Breast epithelium (tissue), 4 donors: ENCODE data around the gene GNAQ. TPM values are rescaled to one million over a fixed set of nuclear protein-coding genes. Genes with fewer than 3 reads are reported as not detected.
A peak's percentile ranks its signal among the peaks of the same experiment; 100 is the strongest.

Experiments
- DNase-seq, 2 donors: peaks; one replicate each; pipeline ENCODE4 v3.0.0-alpha.2; 2019; ENCODE audit warnings: low spot score in 2 of 2
- H3K27ac ChIP-seq, 2 donors: fragments of 200-600 bp; sonication (generic) in 1 of 2; one replicate each; pipeline ENCODE4 v1.5.1; 2016 to 2019; ENCODE audit warnings: mild to moderate bottlenecking in 1 of 2
- H3K27me3 ChIP-seq, 2 donors: fragments of 200-600 bp; sonication (generic) in 1 of 2; one replicate each; pipeline versions ENCODE4 v1.5.1 to v1.6.0; 2017 to 2019; ENCODE audit warnings: control low read depth in 1 of 2, mild to moderate bottlenecking in 1 of 2
- H3K36me3 ChIP-seq: fragments of 200-600 bp; one replicate; pipeline ENCODE4 v1.5.1; 2019
- H3K4me1 ChIP-seq, 2 donors: fragments of 200-600 bp; sonication (generic); one replicate each; pipeline ENCODE4 v1.5.1; 2016 to 2019; ENCODE audit warnings: control low read depth in 1 of 2
- H3K4me3 ChIP-seq, 3 donors: fragments of 200-600 bp; sonication (generic); 1 replicate in 2 of 3; 2 replicates in 1 of 3; pipeline ENCODE4 v1.5.1; 2016 to 2019; ENCODE audit warnings: mild to moderate bottlenecking in 3 of 3, moderate library complexity in 2 of 3
- H3K9me3 ChIP-seq, 2 donors: fragments of 200-600 bp; sonication (generic) in 1 of 2; one replicate each; pipeline ENCODE4 v1.5.1; 2016 to 2019; ENCODE audit warnings: control low read depth in 1 of 2
- POLR2A ChIP-seq: fragments of 450-650 bp; IDR thresholded peaks from one replicate; pipeline ENCODE4 v1.6.1; 2016; ENCODE audit warnings: antibody characterized with exemption, mild to moderate bottlenecking, moderate library complexity
- POLR2AphosphoS5 ChIP-seq, 3 donors: sonication (generic); formaldehyde crosslinking; IDR thresholded peaks; one replicate each; pipeline ENCODE4 v1.6.1; 2017; ENCODE audit warnings: antibody characterized with exemption in 3 of 3
- intact Hi-C: fragments of 100-400 bp; cut with DNase I; formaldehyde crosslinking; loops from one replicate; pipeline ENCODE4 v1.15.1; 2023; ENCODE audit warnings: low total_unique reads
- total RNA-seq, 3 donors: library from RNA; depleted of rRNA; stranded (reverse); fragments of >200 nt; gene quantifications; one replicate each; pipeline ENCODE4 v1.1.0, GENCODE V29; 2016
- TF ChIP-seq, protein P1 (sequence below), 3 donors: fragments of 450-650 bp; IDR thresholded peaks; one replicate each; pipeline ENCODE4 v1.5.1; 2016 to 2017; ENCODE audit warnings: antibody characterized with exemption in 3 of 3, mild to moderate bottlenecking in 3 of 3, moderate library complexity in 3 of 3

The GNAQ gene
- total RNA-seq, 3 donors from 2014 or later, result 39.0 to 49.3 (median 47.2) TPM

DNA sequence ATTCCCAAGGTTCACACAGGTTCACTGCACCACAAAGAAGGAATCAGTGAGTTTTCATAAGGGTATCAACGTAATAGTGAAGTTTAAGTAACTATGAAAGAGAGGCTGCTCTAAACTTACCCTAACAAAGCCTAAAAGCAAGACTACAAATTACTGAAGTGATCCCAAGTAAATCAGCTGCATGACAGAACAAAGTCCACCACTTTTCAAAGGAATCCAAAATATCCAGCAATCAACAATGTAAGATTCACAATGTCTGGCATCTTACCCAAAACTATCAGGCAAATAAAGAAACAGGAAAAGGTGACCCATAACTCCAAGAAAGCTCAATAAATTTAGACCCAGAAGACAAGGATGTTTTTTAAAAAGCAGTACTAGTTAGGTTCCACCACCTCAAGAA is 70.1 kb downstream of the GNAQ start:
- H3K4me1 ChIP-seq, result peaks cover 0 to 4% of the 10 kb centered on the region in 2 donors
- no peak overlapping the region for H3K4me3 ChIP-seq
- no peaks in the 10 kb centered on the region for H3K9me3 ChIP-seq
- TF ChIP-seq, protein P1, sequence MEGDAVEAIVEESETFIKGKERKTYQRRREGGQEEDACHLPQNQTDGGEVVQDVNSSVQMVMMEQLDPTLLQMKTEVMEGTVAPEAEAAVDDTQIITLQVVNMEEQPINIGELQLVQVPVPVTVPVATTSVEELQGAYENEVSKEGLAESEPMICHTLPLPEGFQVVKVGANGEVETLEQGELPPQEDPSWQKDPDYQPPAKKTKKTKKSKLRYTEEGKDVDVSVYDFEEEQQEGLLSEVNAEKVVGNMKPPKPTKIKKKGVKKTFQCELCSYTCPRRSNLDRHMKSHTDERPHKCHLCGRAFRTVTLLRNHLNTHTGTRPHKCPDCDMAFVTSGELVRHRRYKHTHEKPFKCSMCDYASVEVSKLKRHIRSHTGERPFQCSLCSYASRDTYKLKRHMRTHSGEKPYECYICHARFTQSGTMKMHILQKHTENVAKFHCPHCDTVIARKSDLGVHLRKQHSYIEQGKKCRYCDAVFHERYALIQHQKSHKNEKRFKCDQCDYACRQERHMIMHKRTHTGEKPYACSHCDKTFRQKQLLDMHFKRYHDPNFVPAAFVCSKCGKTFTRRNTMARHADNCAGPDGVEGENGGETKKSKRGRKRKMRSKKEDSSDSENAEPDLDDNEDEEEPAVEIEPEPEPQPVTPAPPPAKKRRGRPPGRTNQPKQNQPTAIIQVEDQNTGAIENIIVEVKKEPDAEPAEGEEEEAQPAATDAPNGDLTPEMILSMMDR (IDR thresholded peaks at IDR 0.05), result no peak
- TF ChIP-seq POLR2A (no peak), POLR2AphosphoS5 (IDR thresholded peaks at IDR 0.05) (no peak)
- no peak for DNase-seq
- peak overlapping the region; percentile 48 to 61 for H3K27ac ChIP-seq
- intact Hi-C loops, result no loop called here
- H3K36me3 ChIP-seq, result no peaks in the 10 kb centered on the region
- H3K27me3 ChIP-seq, result no peaks in the 10 kb centered on the region

DNA sequence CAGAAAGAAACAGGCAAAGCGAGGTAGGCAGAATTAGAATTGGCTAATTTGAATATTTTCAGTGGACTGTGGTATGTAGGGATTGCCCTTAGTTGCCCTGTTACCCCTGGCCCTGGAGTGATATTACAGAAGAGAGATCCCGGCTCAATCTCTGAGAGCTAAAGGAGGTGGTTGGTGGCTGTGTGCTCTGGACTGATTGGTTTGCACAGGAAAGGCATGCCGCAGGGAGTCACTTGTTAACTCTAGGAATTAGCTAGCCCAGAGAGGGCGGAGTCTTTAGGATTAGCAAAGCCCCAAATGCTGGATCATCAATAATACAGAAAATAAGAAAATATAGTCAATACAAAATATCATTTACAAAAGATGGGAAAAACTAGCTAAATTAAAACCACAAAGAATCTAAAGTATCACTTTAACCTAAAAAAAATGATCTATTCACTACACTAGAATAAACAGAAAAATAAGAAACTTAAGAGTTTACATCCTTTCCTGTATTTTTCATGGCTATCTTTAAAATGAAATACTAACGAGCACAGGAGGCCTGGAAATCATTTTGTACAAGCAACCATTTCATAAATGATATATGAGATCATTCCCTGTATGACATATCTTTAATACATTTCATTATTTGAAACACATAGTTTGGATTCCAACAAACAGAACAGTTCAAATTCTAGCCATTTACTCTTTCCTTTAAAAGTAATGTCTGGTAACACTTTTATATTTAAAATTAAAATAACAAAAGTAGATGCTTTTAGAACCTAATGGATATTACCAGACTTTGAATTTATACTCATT is 71.1 kb downstream of the GNAQ start:
- H3K4me3 ChIP-seq, result no peak overlapping the region
- intact Hi-C loops, result no loop called here
- peak overlapping the region; percentile 40 to 61 for H3K27ac ChIP-seq

DNA sequence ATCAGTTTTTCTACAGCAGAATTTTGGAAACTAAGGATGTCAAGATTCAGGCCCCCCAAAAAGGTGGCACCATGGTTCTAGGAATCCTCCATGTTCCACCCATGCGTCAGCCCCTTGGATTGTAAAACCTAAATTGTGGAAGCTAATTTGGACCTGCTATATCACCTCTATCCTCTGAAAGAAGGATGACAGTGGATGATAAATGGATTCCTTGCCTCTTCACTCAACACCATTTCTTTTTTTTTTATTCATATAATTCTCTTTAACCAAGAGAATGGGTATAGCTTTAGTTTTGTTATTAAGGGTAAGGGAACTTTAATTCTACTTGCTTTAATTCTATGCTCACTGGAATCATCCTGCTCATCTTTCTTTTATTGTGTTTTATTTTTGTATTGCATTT is 71.8 kb downstream of the GNAQ start:
- Histone ChIP-seq H3K36me3 (no peaks in the 10 kb centered on the region), H3K9me3 (no peaks in the 10 kb centered on the region), H3K4me3 (no peak overlapping the region), H3K4me1 (peaks cover 0 to 4% of the 10 kb centered on the region in 2 donors), H3K27ac (peak overlapping the region in 1 of 2 donors; percentile 61), H3K27me3 (no peaks in the 10 kb centered on the region)
- no peak for TF ChIP-seq POLR2AphosphoS5 (IDR thresholded peaks at IDR 0.05)
- TF ChIP-seq POLR2A, result no peak
- TF ChIP-seq, protein P1 (IDR thresholded peaks at IDR 0.05), result no peak
- intact Hi-C loops, result no loop called here
- DNase-seq, result no peak

More for the DNA sequence above, 71.1 kb downstream of the GNAQ start:
- Histone ChIP-seq H3K4me1 (peaks cover 0 to 4% of the 10 kb centered on the region in 2 donors), H3K27me3 (no peaks in the 10 kb centered on the region), H3K36me3 (no peaks in the 10 kb centered on the region), H3K9me3 (no peaks in the 10 kb centered on the region)
- TF ChIP-seq, protein P1 (IDR thresholded peaks at IDR 0.05), result no peak
- TF ChIP-seq POLR2AphosphoS5 (IDR thresholded peaks at IDR 0.05), result no peak
- TF ChIP-seq POLR2A, result no peak
- no peak for DNase-seq

DNA sequence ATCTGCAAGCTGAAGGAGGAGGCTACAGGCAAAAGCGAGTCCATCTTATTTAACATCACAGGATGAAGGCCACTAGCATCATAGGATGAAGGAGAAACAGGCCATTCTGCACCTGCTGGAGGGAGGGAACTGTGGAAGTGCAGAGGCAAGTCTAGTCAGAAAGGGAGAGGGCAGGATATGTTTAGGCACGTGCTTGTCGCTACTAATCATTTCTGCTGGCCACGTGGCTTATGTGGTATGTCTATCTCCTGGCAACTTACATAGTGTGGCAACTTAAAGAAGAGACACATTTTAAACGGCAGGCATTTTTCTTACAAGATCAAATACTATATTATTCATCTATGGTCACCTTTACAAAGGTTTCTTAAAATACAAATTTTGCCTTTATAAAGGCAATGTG is 74.0 kb downstream of the GNAQ start:
- TF ChIP-seq POLR2AphosphoS5 (IDR thresholded peaks at IDR 0.05), result no peak
- no peak for TF ChIP-seq POLR2A
- TF ChIP-seq, protein P1 (IDR thresholded peaks at IDR 0.05), result no peak
- Histone ChIP-seq H3K27ac (no peak overlapping the region), H3K4me3 (no peak overlapping the region), H3K9me3 (no peaks in the 10 kb centered on the region), H3K27me3 (no peaks in the 10 kb centered on the region), H3K4me1 (peaks cover 0 to 7% of the 10 kb centered on the region in 2 donors), H3K36me3 (no peaks in the 10 kb centered on the region)
- DNase-seq, result no peak
- intact Hi-C loops, result no loop called here

DNA sequence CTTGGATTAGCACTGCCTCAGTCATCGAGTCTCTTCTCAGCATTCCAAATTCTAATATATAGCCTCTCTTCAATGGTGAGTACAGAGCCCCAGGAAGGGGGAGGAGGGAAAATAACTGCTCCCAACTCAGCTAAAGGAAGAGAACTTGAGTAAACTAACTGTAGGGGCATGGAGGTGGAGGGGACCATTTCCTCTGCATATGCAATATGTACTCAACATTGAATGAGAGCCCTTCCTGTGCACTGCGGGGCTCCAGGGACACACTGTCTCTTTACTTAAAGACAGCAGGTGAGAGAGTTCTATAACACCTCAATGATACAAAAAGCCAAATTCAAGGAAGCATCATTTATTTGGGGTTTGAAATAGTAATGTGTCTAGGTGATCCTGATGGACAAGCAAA is 75.1 kb downstream of the GNAQ start:
- Histone ChIP-seq H3K4me1 (peaks cover 0 to 7% of the 10 kb centered on the region in 2 donors), H3K36me3 (no peaks in the 10 kb centered on the region), H3K27ac (no peak overlapping the region), H3K27me3 (no peaks in the 10 kb centered on the region), H3K9me3 (no peaks in the 10 kb centered on the region), H3K4me3 (no peak overlapping the region)
- no peak for DNase-seq
- intact Hi-C loops, result no loop called here
- TF ChIP-seq, protein P1 (IDR thresholded peaks at IDR 0.05), result no peak
- TF ChIP-seq POLR2AphosphoS5 (IDR thresholded peaks at IDR 0.05) (no peak), POLR2A (no peak)
